Endothelial cell of umbilical vein (primary cell): ENCODE measurements around the gene MMP28. TPM values are rescaled to one million over a fixed set of nuclear protein-coding genes. Genes with fewer than 3 reads are reported as not detected.

Experiments
- BruUV-seq: library from RNA; stranded (reverse); fragments of 400-500 nt; replicated peaks from 2 replicates; lab custom pipeline; 2021; lab: Mats Ljungman, UMichigan
- CTCF ChIA-PET: fragments of 300-600, 350-600 bp; sonication (Branson Sonifier 250); formaldehyde crosslinking; loops from one replicate; lab custom pipeline; 2021; ENCODE audit warnings: antibody characterized with exemption, inconsistent platforms; lab: Charles Lee
- POLR2A ChIA-PET: fragments of 300-600, 350-600 bp; sonication (Branson Sonifier 250); formaldehyde crosslinking; loops from one replicate; lab custom pipeline; 2021; ENCODE audit warnings: antibody characterized with exemption, inconsistent platforms; lab: Charles Lee
- DNase-seq: peaks from one replicate; pipeline ENCODE4 v3.0.0-alpha.2; 2011; ENCODE audit warnings: low read depth, low spot score
- FAIRE-seq: peaks from 2 replicates; lab custom pipeline; 2011; peaks lifted over from hg19 to GRCh38; lab: Jason Lieb, UNC
- H2AFZ ChIP-seq: 2 replicates; pipeline ENCODE4 v1.6.0; 2012; ENCODE audit warnings: low read depth, low read length, control low read depth, inconsistent platforms
- H3K27ac ChIP-seq: 2 replicates; pipeline ENCODE4 v1.5.1; 2011; ENCODE audit warnings: low read depth, mild to moderate bottlenecking, control low read depth, low read length, moderate library complexity; ENCODE audit not compliant: insufficient read depth
- H3K27me3 ChIP-seq, 2 experiments: 2 replicates each; pipeline versions ENCODE4 v1.6.0 to v1.6.1; 2011; ENCODE audit warnings: low read length in 2 of 2, mixed read lengths in 1 of 2; ENCODE audit not compliant: control insufficient read depth in 2 of 2, insufficient read depth in 2 of 2
- H3K36me3 ChIP-seq, 2 experiments: 2 replicates in 1 of 2; 3 replicates in 1 of 2; pipeline ENCODE4 v1.5.1; 2011; ENCODE audit warnings: low read length in 2 of 2, mild to moderate bottlenecking in 1 of 2, moderate library complexity in 1 of 2; ENCODE audit not compliant: control insufficient read depth in 2 of 2, insufficient read depth in 2 of 2; ENCODE audit errors: extremely low read depth in 1 of 2
- H3K4me1 ChIP-seq: 3 replicates; pipeline ENCODE4 v1.5.1; 2011; ENCODE audit warnings: mild to moderate bottlenecking, low read length; ENCODE audit not compliant: control insufficient read depth, insufficient read depth; ENCODE audit errors: extremely low read depth
- H3K4me2 ChIP-seq: 2 replicates; pipeline ENCODE4 v1.6.1; 2011; ENCODE audit warnings: low read length, control low read depth, mixed read lengths; ENCODE audit not compliant: insufficient read depth
- H3K4me3 ChIP-seq, 3 experiments: fragments of 200-600 bp in 1 of 3; sonication (generic), shearing (Covaris generic) in 1 of 3; replicated peaks in 1 of 3; 2 replicates each; pipeline ENCODE4 v1.5.1; 2011 to 2016; ENCODE audit warnings: control low read depth in 3 of 3, low read length in 3 of 3, mild to moderate bottlenecking in 2 of 3, inconsistent platforms in 1 of 3, low read depth in 1 of 3, moderate library complexity in 1 of 3; ENCODE audit not compliant: insufficient read depth in 1 of 3
- H3K79me2 ChIP-seq: 2 replicates; pipeline ENCODE4 v1.6.0; 2012; ENCODE audit warnings: low read length, inconsistent platforms; ENCODE audit not compliant: control insufficient read depth, insufficient read depth
- H3K9ac ChIP-seq: replicated peaks from 2 replicates; pipeline ENCODE3; 2011; ENCODE audit warnings: low read length, control low read depth; ENCODE audit not compliant: insufficient read depth; ENCODE audit errors: extremely low read depth
- H3K9me1 ChIP-seq: replicated peaks from 3 replicates; pipeline ENCODE4 v1.6.0; 2011; ENCODE audit warnings: mild to moderate bottlenecking, low read length; ENCODE audit not compliant: control insufficient read depth, insufficient read depth; ENCODE audit errors: extremely low read depth
- H3K9me3 ChIP-seq: replicated peaks from 2 replicates; pipeline ENCODE4 v1.5.1; 2012; ENCODE audit warnings: low read length, inconsistent platforms; ENCODE audit not compliant: control insufficient read depth, insufficient read depth
- H4K20me1 ChIP-seq: replicated peaks from 2 replicates; pipeline ENCODE3; 2011; ENCODE audit warnings: mild to moderate bottlenecking, low read length; ENCODE audit not compliant: control insufficient read depth, insufficient read depth; ENCODE audit errors: extremely low read depth
- CTCF ChIP-seq, 2 donors: IDR thresholded peaks; 1 replicate in 1 of 2; 2 replicates in 1 of 2; pipeline ENCODE4 v1.5.1; 2011; ENCODE audit warnings: low read length in 2 of 2, mild to moderate bottlenecking in 2 of 2, moderate library complexity in 2 of 2, control low read depth in 1 of 2, inconsistent platforms in 1 of 2, low read depth in 1 of 2; ENCODE audit not compliant: insufficient read depth in 1 of 2; ENCODE audit errors: extremely low read depth in 1 of 2
- EZH2 ChIP-seq: IDR thresholded peaks from 2 replicates; pipeline ENCODE4 v1.6.1; 2012; ENCODE audit warnings: borderline replicate concordance, low read depth, mild to moderate bottlenecking, moderate library complexity, low read length, inconsistent platforms; ENCODE audit not compliant: severe bottlenecking
- FOS ChIP-seq: IDR thresholded peaks from 2 replicates; pipeline ENCODE4 v1.6.1; 2011; ENCODE audit warnings: mild to moderate bottlenecking, low read length, moderate library complexity, borderline replicate concordance; ENCODE audit not compliant: insufficient read depth
- GATA2 ChIP-seq: IDR thresholded peaks from 2 replicates; pipeline ENCODE4 v1.7.0; 2011; ENCODE audit warnings: low read depth, mild to moderate bottlenecking, moderate library complexity, mixed read lengths, low read length; ENCODE audit not compliant: insufficient read length, insufficient read depth
- JUN ChIP-seq: IDR thresholded peaks from 2 replicates; pipeline ENCODE4 v1.6.1; 2011; ENCODE audit warnings: borderline replicate concordance, low read depth; ENCODE audit not compliant: insufficient read length, insufficient read depth
- MAX ChIP-seq: IDR thresholded peaks from 2 replicates; pipeline ENCODE4 v1.6.1; 2011; ENCODE audit not compliant: insufficient read depth, insufficient read length
- MYC ChIP-seq: IDR thresholded peaks from one replicate; pipeline ENCODE4 v1.6.1; 2011; ENCODE audit warnings: mild to moderate bottlenecking, low read depth, low read length
- POLR2A ChIP-seq: IDR thresholded peaks from 2 replicates; pipeline ENCODE4 v1.6.1; 2012; ENCODE audit warnings: low read depth, mild to moderate bottlenecking, control low read depth, low read length
- POLR2AphosphoS5 ChIP-seq: IDR thresholded peaks from 2 replicates; pipeline ENCODE4 v1.6.1; 2012; ENCODE audit warnings: low read depth, mild to moderate bottlenecking, control low read depth, low read length, moderate library complexity; ENCODE audit not compliant: insufficient read depth
- dilution Hi-C: fragments of 300-500 bp; cut with MboI; formaldehyde crosslinking; loops from one replicate; pipeline ENCODE4 v1.15.0; 2019; ENCODE audit warnings: low sequenced_read_pairs; ENCODE audit not compliant: extremely low pct_ligation_motif_present
- intact Hi-C: fragments of 100-400 bp; cut with micrococcal nuclease; formaldehyde crosslinking; loops from one replicate; pipeline ENCODE4 v1.10.0; 2022
- polyA plus RNA-seq, 4 experiments: library from polyadenylated mRNA; depleted of rRNA in 3 of 4; stranded (reverse) in 3 of 4; unstranded in 1 of 4; fragments of >200 nt; gene quantifications; 2 replicates each; pipeline versions ENCODE4 v1.2.1 to v1.2.3, GENCODE V29; 2011 to 2012; ENCODE audit warnings: missing spikeins in 1 of 4
- total RNA-seq: library from RNA; stranded (reverse); gene quantifications from 2 replicates; pipeline ENCODE4 v1.2.3, GENCODE V29; 2021

Gene MMP28
- total and polyA plus RNA-seq, 2 donors (not counting 3 experiments of a cell fraction or from before 2014, with no cell fraction given) = 6.1 to 7.1 TPM

- no TSS peak for BruUV-seq
- FAIRE-seq = no peak
- CTCF ChIA-PET = interaction anchor here (0.9 to 1.5 kb wide), 3 partner anchors 21 to 204 kb away, joined by 4 to 10 read pairs (median 4); no protein-coding TSS in a partner anchor
Observed at GRCh38 chr17:35743626-35744328, 51.7 kb downstream of the MMP28 start.

More at GRCh38 chr17:35743626-35744328, 51.7 kb downstream of the MMP28 start:
- Histone ChIP-seq H4K20me1 (no peaks in the 10 kb centered on the region), H3K9me1 (no peaks in the 10 kb centered on the region), H3K36me3 (no peaks in the 10 kb centered on the region), H3K4me1 (no peaks in the 10 kb centered on the region), H3K27me3 (peaks cover 27 to 37% of the 10 kb centered on the region in 2 experiments), H3K9ac (no peak overlapping the region), H3K79me2 (no peaks in the 10 kb centered on the region), H3K27ac (no peak overlapping the region), H2AFZ (no peak overlapping the region), H3K4me2 (no peak overlapping the region), H3K9me3 (no peaks in the 10 kb centered on the region), H3K4me3 (no peak overlapping the region)
- TF ChIP-seq POLR2A = no peak
- no peak for TF ChIP-seq EZH2
- no peak for TF ChIP-seq JUN
- TF ChIP-seq MYC = no peak
- no peak for TF ChIP-seq GATA2
- no peak for TF ChIP-seq MAX
- no peak for TF ChIP-seq FOS
- TF ChIP-seq CTCF (IDR thresholded peaks at IDR 0.05; ENCODE audit: extremely low read depth in 1 of 2, insufficient read depth in 1 of 2, low read depth in 1 of 2, low read length in 2 of 2) = no peak
- TF ChIP-seq POLR2AphosphoS5 = no peak
- peak; percentile 30 for DNase-seq
- intact Hi-C loops = no loop called here
- POLR2A ChIA-PET = no interaction called here
- dilution Hi-C loops = loop anchor here (25.0 kb wide), 1 partner anchor 131 kb away; no protein-coding TSS in a partner anchor
